ENCODE results near the gene INPP5A.

DNA sequence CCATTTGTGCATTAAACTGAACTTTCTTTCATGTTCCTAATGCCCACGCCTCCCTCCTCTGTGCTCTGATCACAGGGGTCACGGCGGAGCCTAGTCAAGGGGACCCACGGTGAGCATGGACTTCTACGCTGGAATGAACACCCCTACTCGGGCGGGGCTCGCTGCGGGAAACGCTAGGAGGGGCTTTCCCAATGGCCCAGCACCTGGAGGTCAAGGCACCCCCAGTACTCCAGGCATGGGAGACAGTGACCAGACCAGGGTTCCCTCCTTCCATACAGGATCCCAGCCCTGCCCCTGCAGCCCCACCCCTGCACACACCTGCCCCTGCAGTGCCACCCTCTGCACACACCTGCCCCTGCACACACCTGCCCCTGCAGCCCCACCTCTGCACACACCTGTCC, 275.4 kb downstream of the INPP5A start:
- TF ChIP-seq, protein P1, sequence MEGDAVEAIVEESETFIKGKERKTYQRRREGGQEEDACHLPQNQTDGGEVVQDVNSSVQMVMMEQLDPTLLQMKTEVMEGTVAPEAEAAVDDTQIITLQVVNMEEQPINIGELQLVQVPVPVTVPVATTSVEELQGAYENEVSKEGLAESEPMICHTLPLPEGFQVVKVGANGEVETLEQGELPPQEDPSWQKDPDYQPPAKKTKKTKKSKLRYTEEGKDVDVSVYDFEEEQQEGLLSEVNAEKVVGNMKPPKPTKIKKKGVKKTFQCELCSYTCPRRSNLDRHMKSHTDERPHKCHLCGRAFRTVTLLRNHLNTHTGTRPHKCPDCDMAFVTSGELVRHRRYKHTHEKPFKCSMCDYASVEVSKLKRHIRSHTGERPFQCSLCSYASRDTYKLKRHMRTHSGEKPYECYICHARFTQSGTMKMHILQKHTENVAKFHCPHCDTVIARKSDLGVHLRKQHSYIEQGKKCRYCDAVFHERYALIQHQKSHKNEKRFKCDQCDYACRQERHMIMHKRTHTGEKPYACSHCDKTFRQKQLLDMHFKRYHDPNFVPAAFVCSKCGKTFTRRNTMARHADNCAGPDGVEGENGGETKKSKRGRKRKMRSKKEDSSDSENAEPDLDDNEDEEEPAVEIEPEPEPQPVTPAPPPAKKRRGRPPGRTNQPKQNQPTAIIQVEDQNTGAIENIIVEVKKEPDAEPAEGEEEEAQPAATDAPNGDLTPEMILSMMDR (conservative IDR thresholded peaks at IDR 0.05; ENCODE audit: low read length): no peak
- TF ChIP-seq EZH2phosphoT487 (IDR thresholded peaks at IDR 0.05; ENCODE audit: borderline replicate concordance): no peak

Measured in Loucy (cell line).